HG02885 (cell line): ENCODE data around the gene ANKMY1.

Experiments used
- ATAC-seq: cut with Tn5 transposase; IDR thresholded peaks from one replicate; pipeline ENCODE4 v1.9.1; 2021; ENCODE audit warnings: mild to moderate bottlenecking; ENCODE audit not compliant: unreplicated experiment, poor library complexity

Gene ANKMY1

DNA sequence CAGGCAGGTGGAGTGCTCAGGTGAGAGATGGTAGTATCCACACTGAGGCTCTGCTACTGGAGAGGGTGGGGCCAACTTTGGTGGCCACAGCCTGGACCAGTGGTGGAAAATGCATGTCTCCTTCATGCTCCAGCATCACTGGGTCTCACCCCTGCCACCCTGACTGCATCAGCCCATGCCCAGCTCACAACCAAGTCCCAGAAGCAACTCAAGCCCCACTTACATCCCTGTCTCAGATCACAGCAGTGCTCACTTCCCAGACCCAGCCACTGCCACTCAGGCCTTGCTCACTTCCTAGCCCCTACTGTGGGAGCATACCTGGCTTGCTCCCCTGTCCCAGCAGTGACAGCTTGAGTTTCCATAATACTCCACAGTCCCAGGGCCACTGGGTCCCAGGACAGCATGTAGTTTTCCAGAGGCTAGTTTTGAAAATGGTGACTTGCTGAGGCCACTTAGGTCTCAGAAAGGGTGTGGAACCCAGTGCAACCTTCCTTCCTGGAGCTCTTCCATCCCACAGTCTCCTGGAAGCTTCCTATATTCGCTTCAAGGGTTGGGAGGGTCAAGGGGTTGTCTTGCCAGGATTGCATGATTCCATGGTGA lies 63.5 kb downstream of the ANKMY1 start:
- ATAC-seq, result no peak

DNA sequence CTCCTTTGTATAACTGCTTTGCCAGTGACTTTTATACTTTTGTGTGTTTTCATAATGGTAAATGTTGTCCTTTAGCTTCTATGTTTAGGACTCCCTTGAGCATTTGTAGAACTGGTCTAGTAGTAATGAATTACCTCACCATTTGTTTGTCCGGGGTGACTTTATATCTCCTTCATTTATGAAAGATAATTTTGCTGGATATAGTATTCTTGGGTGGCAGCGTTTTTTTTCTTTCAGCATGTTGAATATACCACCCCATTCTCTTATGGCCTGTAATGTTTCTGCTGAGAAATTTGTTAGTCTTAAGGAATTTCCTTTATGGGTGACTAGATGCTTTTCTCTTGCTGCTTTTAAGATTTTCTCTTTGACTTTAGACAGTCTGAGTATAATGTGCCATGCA lies 66.3 kb downstream of the ANKMY1 start:
- no peak for ATAC-seq

DNA sequence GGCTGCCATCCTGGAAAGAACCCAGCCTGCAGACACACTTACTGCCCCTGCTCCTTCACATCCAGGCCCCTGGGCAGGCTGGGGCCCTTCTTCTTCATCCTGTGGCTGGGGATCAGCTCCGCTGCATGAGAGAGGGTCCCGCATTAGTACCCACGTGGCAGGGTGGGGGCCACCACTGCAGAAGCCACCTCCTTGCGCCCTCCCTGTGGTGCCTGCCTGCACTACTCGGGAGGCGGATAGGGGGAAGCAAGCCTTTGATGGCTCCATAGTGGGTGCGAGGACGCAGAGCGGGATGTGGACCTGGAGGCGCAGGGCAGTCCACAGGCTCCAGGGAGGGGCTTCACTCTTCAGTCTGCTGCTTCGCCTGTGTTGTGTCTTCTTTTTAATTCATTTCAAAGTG lies 75.6 kb downstream of the ANKMY1 start:
- no peak for ATAC-seq

DNA sequence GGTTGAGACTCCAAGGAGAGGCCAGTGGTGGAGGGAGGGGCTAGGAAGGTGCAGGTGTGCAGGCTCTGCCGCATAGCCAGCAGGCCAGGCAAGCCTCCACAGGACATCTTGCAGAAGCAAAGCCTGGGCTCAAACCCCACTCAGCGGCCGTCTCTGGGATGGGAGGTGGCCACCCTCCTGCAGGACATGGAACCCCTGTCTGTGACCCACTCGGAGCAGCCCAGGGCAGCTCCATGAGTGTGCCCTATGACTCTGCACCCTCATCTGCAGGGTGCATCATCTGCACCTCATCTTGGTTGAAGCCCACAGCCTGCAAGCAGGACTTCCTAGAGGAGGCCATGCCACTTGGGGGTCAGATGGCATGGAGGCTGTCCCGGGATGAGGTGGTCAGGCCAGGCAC lies 76.1 kb downstream of the ANKMY1 start:
- no peak for ATAC-seq

DNA sequence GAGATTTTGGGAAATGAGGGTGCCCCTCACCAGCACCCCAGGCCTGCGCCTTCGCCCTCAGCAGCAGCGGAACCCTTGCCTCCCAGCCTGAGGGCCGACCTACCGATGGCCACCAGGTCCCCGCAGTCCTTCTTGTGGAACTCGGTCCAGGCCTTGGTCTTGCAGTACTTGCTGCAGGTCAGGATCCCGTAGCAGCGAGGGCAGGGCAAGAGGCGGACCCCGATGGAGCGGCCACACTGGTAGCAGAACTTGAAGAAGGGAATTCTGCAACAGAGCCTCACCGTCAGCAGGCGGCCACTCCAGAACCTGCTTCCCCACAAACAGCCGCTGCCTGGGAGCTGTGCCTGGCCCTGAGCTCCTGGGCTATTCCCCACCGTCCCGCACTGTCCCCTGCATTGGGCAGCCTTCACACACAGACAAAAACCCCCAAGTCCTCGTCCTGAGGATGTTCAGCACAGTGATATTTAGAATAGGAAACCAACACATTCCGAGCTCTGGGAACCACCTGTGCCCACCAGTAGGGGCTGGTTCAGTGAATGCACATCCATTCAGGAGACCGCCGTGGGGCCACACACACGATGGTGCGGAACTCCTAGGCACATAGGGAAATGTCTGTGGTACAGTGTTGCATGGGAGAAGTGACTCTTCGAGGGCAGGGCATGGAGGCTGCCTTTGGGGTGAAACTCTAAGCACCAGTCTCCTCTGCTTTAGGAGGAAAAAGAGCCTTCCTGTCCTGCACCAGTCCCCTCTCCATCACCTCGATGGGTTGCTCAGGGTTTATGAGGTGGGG lies 76.8 kb downstream of the ANKMY1 start:
- no peak for ATAC-seq

DNA sequence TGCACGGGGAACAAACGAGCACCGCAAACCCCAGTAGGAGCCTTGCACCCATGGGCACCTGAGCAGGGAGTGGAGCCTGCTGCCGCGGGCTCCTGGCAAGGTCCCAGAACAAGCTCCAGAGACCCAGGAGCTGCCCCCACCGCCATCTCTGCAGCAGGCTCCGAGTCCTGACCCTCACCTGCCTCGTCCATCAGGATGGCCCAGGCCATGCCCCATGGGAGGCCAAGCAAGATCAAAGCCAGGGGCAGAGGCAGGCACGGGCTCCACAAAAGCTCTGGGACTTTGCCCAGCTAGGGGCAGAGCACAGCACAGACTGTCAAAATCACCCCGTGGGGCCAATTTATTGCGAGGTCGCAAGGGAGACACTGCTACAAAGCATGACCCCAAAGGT lies 78.7 kb downstream of the ANKMY1 start:
- ATAC-seq, result no peak

DNA sequence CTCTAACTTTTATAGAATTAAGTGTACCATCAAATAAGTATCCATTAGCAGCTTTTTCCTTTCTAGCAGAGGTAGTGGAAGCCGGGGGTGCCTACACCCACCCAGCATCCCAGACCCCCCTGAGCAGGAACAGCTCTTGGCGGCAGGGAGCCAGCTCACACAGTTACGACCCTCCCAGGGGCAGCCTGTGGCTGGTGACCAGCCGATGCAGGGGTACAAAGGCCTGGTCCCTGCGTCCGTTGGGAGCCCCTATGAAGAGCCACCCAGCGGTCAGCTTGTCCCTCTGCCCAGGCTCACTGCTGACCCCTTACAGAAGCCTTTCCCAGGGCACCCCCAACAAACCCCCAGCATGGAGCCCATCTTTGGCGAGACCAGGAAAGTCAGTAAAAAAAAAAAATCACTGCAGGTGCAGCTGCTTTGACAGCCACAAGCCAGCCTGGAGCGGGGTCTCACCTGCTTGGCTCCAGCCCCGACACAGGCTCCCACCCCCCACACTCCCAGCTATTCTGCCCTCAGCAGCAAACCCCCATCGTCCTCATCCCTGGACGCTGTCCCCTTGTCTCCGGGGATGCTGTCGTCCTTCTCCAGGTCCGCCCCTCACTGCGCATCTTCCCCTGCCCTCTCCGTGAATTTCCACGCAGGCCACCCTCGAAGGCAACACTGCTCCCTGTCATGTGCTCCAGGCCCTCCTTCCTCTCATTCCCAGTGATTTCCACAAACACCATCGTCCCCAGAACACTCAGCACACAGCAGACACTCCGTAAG lies 79.3 kb downstream of the ANKMY1 start:
- no peak for ATAC-seq

DNA sequence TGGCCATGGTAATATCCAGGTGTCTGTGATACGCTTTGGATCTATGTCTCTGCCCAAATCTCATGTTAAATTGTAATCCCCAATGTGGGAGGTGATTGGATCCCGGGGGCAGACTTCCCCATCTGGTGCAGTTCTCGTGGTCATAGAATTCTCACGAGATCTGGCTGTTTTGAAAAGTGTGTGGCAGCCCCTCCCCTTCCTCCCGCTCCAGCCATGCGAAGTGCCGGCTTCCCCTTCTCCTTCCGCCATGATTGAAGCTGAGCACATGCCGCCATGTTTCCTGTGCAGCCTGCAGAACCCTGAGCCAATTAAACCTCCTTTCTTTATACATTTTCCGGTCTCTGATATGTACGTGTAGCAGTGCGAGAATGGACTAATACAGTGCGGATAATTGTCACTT lies 79.9 kb downstream of the ANKMY1 start:
- ATAC-seq, result no peak

DNA sequence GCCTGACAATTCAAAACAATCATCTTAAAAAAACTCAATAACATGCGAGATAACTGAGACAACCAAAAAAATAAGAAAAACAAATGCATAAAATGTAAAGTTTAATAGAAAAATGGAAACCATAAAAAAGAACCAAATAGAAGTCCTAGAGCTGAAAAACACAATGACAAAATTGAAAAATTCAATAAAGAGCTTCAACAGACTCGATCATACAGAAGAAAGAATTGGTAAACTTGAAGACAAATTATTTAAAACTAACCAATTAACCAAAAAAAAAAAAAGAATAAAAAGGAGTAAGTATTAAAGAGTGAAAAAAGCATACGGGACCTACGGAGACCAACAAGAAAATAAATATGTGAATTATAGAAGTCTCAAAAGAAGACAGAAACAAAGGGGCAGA lies 84.6 kb downstream of the ANKMY1 start:
- no peak for ATAC-seq

DNA sequence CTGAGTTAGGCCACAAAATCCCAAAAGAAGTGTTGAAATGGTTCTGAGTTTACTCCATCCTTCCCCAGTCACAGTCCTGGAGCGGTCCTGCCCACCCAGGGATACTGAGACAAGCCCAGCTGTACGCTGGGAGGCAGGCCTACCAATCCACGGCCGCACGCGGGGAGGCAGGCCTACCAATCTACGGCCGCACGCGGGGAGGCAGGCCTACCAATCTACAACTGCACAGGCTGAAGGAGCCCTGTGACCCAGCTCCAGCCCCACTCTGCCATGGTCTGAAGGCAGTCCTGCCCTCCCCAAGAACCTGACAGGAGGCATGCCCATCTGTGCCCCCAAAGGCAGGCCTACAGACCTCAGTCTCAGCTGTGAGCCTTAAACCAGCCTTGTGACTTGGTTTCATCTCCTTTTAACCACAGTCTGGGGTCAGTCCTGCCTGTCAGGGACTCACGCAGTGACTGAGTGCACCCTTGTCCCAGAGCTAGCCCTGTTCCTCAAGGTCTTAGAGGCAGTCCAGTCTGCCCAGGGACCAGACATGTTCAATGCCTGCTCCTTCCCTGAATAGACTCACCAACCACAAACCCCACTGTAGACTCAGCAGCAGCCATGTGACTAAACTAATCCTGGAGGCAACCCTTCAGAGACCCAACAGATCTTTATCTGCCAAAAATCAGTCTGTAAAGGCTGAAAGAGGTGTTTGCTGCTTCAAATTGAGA lies 85.6 kb downstream of the ANKMY1 start:
- ATAC-seq, result no peak

DNA sequence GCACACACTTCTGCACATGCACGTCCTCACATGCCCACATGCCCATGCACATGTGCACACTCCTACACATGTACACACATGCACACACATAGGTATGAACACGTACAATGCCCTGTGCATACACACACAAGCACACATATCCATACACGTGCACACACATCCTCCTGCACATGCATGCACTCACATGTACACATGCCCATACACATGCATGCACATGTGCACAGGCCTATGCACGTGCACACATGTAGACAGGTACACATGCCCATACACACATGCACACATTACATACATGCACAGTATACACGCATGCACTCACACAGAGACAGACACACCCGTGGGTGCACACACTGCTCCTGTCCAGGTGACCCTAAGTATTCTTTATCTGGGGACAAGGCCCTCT lies 88.0 kb downstream of the ANKMY1 start:
- ATAC-seq, result no peak

DNA sequence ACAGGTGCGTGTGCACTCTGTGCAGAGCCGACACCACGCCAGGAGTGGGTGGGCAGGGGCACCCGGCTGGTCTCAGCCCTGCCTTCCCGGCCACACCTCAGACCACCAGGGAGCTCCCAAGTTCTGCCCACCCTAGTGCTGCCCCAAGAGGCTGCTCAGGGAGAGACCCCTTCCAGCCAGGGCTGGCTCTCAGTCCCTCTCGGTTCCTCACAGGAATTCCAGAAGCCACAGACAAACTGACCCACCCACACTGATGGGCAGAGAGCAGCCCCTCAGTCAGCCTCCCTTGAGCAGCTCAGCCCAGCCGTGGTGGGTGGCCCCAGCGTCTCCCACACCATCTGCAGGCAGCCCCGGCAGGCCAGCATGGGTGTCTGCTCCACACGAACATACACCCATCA lies 88.5 kb downstream of the ANKMY1 start:
- no peak for ATAC-seq

DNA sequence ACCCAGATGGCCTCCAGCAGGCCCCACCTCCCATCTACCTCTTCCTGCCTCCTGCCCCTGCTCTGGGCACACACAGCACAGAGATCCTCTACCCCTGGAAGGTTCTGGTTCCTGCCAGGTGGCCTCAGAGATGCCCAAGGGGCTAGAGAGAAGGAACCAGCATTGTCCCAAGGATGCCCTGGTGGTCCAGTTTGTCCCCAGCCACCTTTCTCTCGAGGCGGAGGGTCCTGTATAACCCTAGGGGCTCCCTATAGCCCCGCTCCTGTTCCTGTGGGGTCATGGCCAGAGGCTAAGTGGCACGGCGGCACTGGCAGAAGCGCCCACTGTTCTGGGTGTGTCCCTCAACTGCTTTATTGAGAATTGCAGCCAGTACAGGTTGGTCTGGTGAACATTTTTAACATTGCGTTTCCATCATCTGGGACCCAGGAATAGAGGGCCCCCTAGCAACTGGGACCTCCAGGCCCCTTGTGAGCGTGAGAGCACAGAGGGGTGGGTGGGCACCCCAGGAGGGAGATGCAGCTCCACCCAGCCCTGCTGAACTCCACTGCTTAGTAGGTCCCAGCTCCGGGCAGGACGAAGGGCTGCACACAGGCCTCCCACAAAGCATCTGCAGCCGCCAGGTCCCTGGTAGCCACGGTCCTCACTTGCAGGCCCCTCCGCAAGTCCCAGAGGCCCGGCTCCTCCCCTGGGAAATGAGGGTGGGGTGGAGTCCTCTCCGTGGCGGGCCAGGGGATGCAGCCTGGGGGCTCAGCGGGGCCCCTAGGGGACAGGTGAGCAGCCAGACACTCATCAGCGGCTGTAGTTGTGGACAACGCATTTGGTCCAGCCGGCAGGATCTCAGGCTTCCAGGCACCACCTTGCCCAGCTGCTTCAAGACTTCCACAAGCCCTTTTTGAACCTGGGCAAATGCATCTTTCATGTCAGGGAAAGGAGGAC lies 89.2 kb downstream of the ANKMY1 start:
- ATAC-seq, result no peak

DNA sequence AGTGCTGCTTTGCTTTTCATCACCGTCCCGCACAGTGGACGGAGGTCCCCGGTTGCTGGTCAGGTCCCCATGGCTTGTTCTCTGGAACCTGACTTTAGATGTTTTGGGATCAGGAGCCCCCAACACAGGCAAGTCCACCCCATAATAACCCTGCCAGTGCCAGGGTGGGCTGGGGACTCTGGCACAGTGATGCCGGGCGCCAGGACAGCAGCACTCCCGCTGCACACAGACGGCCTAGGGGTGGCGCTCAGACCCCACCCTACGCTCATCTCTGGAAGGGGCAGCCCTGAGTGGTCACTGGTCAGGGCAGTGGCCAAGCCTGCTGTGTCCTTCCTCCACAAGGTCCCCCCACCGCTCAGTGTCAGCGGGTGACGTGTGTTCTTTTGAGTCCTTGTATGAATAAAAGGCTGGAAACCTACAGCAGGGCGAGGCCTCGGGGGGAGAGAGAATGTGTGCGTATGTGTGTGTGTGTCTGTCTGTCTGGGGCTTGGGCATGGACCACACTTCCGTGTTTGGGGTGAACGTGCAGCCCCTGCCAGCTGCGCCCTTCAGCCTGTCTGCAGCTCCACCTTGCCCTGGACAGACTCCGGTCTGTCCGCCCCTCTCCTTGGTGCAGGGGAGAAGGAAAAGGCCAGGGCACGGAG lies 90.0 kb downstream of the ANKMY1 start:
- ATAC-seq, result no peak

DNA sequence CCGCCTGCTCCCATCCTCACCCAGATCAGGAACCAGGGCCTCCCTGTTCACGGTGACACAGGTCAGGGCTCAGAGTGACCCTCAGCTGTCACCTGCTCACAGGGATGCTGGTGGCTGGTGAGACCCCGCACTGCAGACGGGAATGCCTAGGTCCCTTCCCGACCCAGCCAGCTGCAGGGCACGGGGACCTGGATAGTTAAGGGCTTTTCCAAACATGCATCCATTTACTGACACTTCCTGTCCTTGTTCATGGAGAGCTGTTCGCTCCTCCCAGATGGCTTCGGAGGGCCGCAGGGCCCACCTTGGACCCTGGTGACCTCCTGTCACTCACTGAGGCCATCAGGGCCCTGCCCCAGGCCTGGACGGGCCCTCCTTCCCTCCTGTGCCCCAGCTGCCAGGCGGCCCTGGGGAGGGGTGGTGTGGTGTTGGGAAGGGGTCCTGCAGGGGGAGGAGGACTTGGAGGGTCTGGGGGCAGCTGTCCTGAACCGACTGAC lies 90.6 kb downstream of the ANKMY1 start:
- no peak for ATAC-seq

DNA sequence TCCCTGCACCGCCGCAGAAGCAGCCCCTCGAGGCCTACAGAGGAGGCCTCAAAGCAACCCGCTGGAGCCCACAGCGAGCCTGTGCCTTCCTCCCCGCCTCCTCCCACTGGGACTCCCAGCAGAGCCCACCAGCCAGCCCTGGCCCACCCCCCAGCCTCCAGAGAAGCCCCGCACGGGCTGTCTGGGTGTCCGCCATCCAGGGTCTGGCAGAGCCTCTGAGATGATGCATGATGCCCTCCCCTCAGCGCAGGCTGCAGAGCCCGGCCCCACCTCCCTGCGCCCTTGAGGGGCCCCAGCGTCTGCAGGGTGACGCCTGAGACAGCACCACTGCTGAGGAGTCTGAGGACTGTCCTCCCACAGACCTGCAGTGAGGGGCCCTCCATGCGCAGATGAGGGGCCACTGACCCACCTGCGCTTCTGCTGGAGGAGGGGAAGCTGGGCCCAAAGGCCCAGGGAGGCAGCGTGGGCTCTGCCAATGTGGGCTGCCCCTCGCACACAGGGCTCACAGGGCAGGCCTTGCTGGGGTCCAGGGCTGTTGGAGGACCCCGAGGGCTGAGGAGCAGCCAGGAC lies 91.1 kb downstream of the ANKMY1 start:
- no peak for ATAC-seq

DNA sequence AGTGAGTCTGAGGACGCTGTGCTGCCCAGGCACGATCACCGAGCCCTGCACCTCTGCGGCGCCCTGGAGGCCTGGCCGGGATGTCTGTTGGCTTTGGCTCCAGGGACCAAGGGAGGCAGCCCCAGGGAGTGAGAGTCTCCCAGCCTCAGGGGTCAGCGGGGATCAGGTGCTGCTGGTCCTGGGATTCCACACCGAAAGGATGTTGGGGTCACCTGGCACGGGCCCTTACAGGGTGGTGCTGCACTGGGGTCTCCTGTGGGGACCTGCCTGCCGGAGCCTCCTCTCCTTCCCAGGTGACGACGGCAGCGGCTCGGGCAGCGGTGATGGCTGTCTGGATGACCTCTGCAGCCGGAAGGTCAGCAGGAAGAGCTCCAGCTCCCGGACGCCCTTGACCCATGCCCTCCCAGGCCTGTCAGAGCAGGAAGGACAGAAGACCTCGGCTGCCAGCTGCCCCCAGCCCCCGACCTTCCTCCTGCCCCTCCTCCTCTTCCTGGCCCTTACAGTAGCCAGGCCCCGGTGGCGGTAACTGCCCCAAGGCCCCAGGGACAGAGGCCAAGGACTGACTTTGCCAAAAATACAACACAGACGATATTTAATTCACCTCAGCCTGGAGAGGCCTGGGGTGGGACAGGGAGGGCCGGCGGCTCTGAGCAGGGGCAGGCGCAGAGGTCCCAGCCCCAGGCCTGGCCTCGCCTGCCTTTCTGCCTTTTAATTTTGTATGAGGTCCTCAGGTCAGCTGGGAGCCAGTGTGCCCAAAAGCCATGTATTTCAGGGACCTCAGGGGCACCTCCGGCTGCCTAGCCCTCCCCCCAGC lies 91.8 kb downstream of the ANKMY1 start:
- ATAC-seq, result no peak

DNA sequence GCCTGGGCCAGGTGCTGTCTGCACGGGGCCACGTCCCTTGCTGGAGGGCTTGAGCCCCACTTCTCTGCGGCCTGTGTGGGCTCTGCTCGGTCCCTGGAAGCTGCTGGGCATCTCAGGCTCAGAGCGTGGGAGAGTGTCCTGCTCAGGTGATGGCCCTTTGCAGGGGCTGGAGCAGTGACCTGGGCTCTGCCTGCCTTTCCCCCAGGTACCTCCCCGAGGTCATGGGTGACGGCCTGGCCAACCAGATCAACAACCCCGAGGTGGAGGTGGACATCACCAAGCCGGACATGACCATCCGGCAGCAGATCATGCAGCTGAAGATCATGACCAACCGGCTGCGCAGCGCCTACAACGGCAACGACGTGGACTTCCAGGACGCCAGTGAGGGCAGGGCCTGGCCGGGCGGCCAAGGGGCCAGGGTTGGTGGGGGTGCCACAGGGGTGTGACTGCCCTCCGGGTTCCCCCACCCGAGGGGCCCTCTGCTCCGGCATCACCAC lies 92.5 kb downstream of the ANKMY1 start:
- no peak for ATAC-seq
